CD8-positive, alpha-beta memory T cell (primary cell): ENCODE results near the gene CTCFL. TPM values are rescaled to one million over a fixed set of nuclear protein-coding genes. Genes with fewer than 3 reads are reported as not detected.

ENCODE experiments used
- CTCF ChIA-PET: fragments of 350-600 bp; sonication (Branson Sonifier 250); formaldehyde crosslinking; loops from one replicate; lab custom pipeline; 2021; ENCODE audit warnings: antibody characterized with exemption; lab: Charles Lee
- POLR2A ChIA-PET: fragments of 350-600 bp; sonication (Branson Sonifier 250); formaldehyde crosslinking; loops from one replicate; lab custom pipeline; 2021; ENCODE audit warnings: antibody characterized with exemption; lab: Charles Lee
- DNase-seq, 5 donors: peaks; one replicate each; pipeline versions ENCODE4 v3.0.0 to v3.0.0-alpha.2; 2020 to 2022; ENCODE audit warnings: mixed read lengths in 1 of 5
- H3K27ac ChIP-seq: one replicate; pipeline ENCODE4 v1.7.0; 2013; ENCODE audit warnings: low read depth, mild to moderate bottlenecking, low read length, moderate library complexity
- H3K27me3 ChIP-seq: 2 replicates; pipeline ENCODE4 v1.7.0; 2013; ENCODE audit warnings: low read length, mild to moderate bottlenecking; ENCODE audit not compliant: insufficient read depth, poor library complexity, severe bottlenecking
- H3K36me3 ChIP-seq: 2 replicates; pipeline ENCODE4 v1.7.0; 2013; ENCODE audit warnings: mild to moderate bottlenecking, low read length, moderate library complexity; ENCODE audit not compliant: insufficient read depth
- H3K4me1 ChIP-seq: 2 replicates; pipeline ENCODE4 v1.7.0; 2013; ENCODE audit warnings: mild to moderate bottlenecking, low read length, moderate library complexity; ENCODE audit not compliant: insufficient read depth
- H3K4me3 ChIP-seq: 2 replicates; pipeline ENCODE4 v1.7.0; 2013; ENCODE audit warnings: mild to moderate bottlenecking, low read length
- H3K9me3 ChIP-seq: 2 replicates; pipeline ENCODE4 v1.7.0; 2013; ENCODE audit warnings: mild to moderate bottlenecking, low read length
- H3K27ac Mint-ChIP-seq, 8 donors: one replicate each; pipeline ENCODE4 v1.8.0; 2020 to 2021; ENCODE audit warnings: mixed read lengths in 8 of 8, mild to moderate bottlenecking in 6 of 8, inconsistent platforms in 3 of 8, moderate library complexity in 3 of 8
- H3K27me3 Mint-ChIP-seq, 2 donors: one replicate each; pipeline ENCODE4 v1.8.0; 2020 to 2021; ENCODE audit warnings: mixed read lengths in 2 of 2, mild to moderate bottlenecking in 1 of 2, moderate library complexity in 1 of 2
- H3K36me3 Mint-ChIP-seq, 3 donors: one replicate each; pipeline ENCODE4 v1.8.0; 2020 to 2021; ENCODE audit warnings: mixed read lengths in 3 of 3, inconsistent platforms in 1 of 3, mild to moderate bottlenecking in 1 of 3
- H3K4me1 Mint-ChIP-seq, 3 donors: one replicate each; pipeline ENCODE4 v1.8.0; 2020 to 2021; ENCODE audit warnings: mixed read lengths in 3 of 3, inconsistent platforms in 1 of 3, mild to moderate bottlenecking in 1 of 3
- H3K4me3 Mint-ChIP-seq, 7 donors: one replicate each; pipeline ENCODE4 v1.8.0; 2020 to 2021; ENCODE audit warnings: mixed read lengths in 7 of 7, mild to moderate bottlenecking in 6 of 7, moderate library complexity in 4 of 7, inconsistent platforms in 2 of 7
- H3K9me3 Mint-ChIP-seq, 5 donors: one replicate each; pipeline ENCODE4 v1.8.0; 2020 to 2022; ENCODE audit warnings: mixed read lengths in 5 of 5, mild to moderate bottlenecking in 3 of 5, moderate library complexity in 2 of 5, inconsistent platforms in 1 of 5
- polyA plus RNA-seq: library from polyadenylated mRNA; unstranded; fragments of 300-500 nt; fragmentation: Illumina TruSeq; gene quantifications from one replicate; pipeline ENCODE4 v1.2.3, GENCODE V29; 2021
- total RNA-seq, 2 experiments: library from RNA; stranded (reverse); gene quantifications; one replicate each; pipeline ENCODE4 v1.2.3, GENCODE V29; 2021

CTCFL gene
- total and polyA plus RNA-seq, 3 experiments from 2014 or later, result not detected

DNA sequence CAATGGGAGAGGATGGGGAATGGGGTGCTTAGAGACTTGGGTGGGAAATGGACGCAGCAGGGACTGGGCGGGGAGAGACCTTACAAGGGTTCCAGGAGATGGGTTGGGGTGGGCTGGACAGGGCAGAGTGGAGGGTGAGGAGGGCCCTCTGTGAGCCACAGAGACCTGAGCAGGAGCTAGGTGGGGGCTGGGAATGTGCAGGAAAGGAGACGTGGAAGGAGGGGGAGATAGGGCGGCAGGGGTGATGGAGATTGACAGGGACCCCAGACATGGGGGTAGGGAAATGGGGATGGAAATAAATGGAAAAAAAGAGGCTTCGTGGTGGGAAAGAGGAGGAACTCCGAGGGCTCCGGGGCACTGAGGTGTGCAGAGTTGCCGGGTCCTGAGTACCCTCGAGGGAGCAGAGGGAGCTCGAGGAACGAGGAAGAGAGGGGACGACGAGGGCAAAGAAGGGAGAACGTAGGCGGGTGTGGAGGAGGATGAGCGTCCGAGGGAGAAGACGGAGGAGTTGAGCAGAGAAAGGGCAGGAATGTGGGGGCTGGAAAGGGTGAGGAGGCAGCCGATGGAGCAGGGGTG is 2.0 kb upstream of the CTCFL start:
- no peaks in the 10 kb centered on the region for H3K36me3 ChIP-seq
- POLR2A ChIA-PET, result no interaction called here
- no peaks in the 10 kb centered on the region for H3K27me3 Mint-ChIP-seq
- H3K27ac ChIP-seq, result no peak overlapping the region
- H3K4me3 ChIP-seq, result no peak overlapping the region
- no peak overlapping the region for H3K27ac Mint-ChIP-seq
- no peak for DNase-seq
- no peaks in the 10 kb centered on the region for H3K4me1 ChIP-seq
- no peaks in the 10 kb centered on the region for H3K9me3 Mint-ChIP-seq
- H3K4me3 Mint-ChIP-seq, result no peak overlapping the region
- no peaks in the 10 kb centered on the region for H3K36me3 Mint-ChIP-seq
- no peaks in the 10 kb centered on the region for H3K9me3 ChIP-seq
- no peaks in the 10 kb centered on the region for H3K27me3 ChIP-seq
- peaks cover 6 to 9% (median 8%) of the 10 kb centered on the region in 3 donors for H3K4me1 Mint-ChIP-seq
- CTCF ChIA-PET, result no interaction called here

DNA sequence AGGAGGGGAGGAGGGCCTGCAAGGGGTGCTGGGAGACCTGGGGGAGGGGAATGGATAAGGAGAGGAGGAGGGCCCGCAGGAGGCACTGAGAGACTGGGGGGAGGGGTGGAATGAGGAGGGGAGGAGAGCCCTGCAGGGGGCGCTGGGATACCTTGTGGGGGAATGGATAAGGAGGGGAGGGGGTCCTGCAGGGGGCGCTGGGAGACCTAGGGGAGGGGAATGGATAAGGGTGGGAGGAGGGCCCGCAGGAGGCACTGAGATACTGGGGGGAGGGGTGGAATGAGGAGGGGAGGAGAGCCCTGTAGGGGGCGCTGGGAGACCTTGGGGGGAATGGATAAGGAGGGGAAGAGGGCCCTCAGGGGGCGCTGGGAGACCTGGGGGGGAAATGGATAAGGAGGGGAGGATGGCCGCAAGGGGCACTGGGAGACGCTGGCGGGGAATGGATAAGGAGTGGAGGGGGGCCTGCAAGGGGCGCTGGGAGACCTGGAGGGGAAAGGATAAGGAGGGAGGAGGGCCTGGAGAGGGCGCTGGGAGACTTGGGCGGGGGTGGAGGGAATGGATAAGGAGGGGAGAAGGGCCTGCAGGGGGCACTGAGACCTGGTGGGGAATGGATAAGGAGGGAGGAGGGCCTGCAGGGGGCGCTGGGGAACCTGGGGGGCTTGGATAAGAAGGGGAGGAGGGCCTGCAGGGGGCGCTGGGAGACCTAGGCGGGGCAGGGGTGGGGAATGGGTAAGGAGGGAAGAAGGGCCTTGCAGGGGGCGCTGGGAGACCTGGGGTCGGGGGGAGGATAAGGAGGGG is 1.3 kb upstream of the CTCFL start:
- no peaks in the 10 kb centered on the region for H3K9me3 Mint-ChIP-seq
- H3K27ac Mint-ChIP-seq, result no peak overlapping the region
- peaks cover 6 to 9% (median 8%) of the 10 kb centered on the region in 3 donors for H3K4me1 Mint-ChIP-seq
- H3K4me3 ChIP-seq, result no peak overlapping the region
- CTCF ChIA-PET, result no interaction called here
- H3K27me3 Mint-ChIP-seq, result no peaks in the 10 kb centered on the region
- POLR2A ChIA-PET, result no interaction called here
- no peaks in the 10 kb centered on the region for H3K9me3 ChIP-seq
- H3K36me3 Mint-ChIP-seq, result no peaks in the 10 kb centered on the region
- H3K27me3 ChIP-seq, result no peaks in the 10 kb centered on the region
- no peak overlapping the region for H3K27ac ChIP-seq
- H3K4me3 Mint-ChIP-seq, result no peak overlapping the region
- DNase-seq, result no peak
- no peaks in the 10 kb centered on the region for H3K4me1 ChIP-seq
- no peaks in the 10 kb centered on the region for H3K36me3 ChIP-seq

DNA sequence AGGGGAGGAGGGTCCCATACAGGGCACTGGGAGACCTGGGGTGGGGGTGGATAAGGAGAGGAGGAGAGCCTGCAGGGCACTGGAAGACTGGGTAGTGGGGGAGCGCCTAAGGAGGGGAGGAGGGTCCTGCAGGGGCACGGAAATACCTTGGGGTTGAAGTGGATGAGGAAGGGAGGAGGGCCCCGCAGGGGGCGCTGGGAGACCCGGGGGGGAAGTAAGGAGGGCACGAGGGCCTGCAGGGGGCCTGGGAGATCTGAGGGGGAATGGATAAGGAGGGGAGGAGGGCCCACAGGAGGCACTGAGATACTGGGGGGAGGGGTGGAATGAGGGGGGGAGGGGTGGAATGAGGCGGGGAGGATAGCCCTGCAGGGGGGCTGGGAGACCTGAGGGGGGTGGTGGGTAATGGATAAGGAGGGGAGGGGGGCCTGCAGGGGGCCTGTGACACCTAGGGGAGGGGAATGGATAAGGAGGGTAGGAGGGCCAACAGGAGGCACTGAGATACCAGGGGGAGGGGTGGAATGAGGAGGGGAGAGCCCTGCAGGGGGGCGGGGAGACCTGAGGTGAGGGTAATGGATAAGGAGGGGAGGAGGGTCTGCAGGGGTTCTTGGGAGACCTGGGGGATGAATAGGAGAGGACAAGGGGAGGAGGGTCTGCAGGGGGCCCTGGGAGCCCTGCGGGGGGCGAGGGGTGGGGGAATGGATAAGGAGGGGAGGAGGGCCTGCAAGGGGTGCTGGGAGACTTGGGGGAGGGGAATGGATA is 567 bp upstream of the CTCFL start:
- Mint-ChIP-seq H3K27ac (no peak overlapping the region), H3K9me3 (no peaks in the 10 kb centered on the region), H3K4me1 (peaks cover 6 to 9% (median 8%) of the 10 kb centered on the region in 3 donors), H3K36me3 (no peaks in the 10 kb centered on the region), H3K4me3 (no peak overlapping the region), H3K27me3 (no peaks in the 10 kb centered on the region)
- Histone ChIP-seq H3K4me3 (no peak overlapping the region), H3K4me1 (no peaks in the 10 kb centered on the region), H3K27ac (no peak overlapping the region), H3K9me3 (no peaks in the 10 kb centered on the region), H3K27me3 (no peaks in the 10 kb centered on the region), H3K36me3 (no peaks in the 10 kb centered on the region)
- POLR2A ChIA-PET, result no interaction called here
- CTCF ChIA-PET, result no interaction called here
- DNase-seq, result no peak

DNA sequence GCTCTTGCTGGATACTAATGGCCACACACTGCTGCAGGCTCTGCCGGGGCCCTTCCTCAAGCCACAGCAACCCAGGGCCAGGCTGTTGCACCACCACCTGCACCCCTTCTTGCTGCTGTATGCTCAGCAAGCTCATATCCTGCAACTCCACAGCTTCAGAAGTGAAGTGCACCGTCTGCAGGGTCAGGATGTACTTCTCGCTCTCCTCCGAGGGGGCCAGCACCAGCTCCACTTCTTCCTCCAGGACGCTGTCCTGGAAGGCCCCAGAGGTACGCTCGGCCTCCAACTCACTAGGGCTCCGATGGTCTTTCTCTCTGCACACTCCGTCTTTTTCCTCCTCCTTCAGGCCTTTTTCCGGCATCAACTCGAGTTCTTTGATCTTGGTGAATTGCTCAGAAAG is 1.2 kb downstream of the CTCFL start:
- Histone ChIP-seq H3K4me3 (no peak overlapping the region), H3K27ac (peak overlapping the region; percentile 69), H3K4me1 (no peaks in the 10 kb centered on the region), H3K9me3 (no peaks in the 10 kb centered on the region), H3K27me3 (no peaks in the 10 kb centered on the region), H3K36me3 (no peaks in the 10 kb centered on the region)
- POLR2A ChIA-PET, result no interaction called here
- Mint-ChIP-seq H3K27me3 (no peaks in the 10 kb centered on the region), H3K9me3 (no peaks in the 10 kb centered on the region), H3K36me3 (no peaks in the 10 kb centered on the region), H3K4me3 (no peak overlapping the region), H3K4me1 (peaks cover 6 to 9% (median 8%) of the 10 kb centered on the region in 3 donors), H3K27ac (no peak overlapping the region)
- no peak for DNase-seq
- CTCF ChIA-PET, result no interaction called here

DNA sequence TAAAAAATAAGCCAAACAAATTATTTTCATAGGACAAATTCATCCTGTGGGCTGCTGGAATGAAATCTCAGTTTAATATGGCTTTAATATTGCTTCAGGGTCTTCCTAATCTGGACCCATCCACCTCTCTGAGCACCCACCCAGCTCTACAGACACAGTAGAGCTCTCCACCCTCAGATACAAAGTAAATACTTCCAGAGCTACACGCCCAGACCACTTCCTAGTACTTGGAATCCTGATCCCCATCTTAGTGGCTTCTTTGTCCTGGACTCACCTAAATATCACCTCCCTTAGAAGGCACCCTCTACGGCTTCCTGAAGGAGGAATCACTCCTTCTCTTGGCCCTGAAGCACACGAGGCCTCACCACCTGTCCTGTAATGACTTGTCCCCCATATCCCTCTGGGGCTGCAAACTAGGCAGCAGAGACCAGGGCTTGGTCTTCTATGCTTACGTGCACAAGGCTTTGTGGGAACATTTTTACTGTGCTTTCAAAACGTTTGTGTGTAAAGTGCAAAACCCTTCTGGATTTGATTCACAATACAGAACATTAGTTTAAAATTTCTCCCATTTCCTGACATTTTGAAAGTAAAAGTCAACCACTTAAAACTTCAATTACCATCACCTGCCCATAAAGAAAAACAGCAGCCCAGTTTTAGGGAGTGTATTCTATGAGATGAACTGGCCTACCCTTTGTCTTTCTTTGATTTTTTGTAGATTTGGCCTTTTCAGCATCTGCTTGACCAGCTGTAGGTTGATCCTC is 2.4 kb downstream of the CTCFL start:
- ChIA-PET POLR2A (no interaction called here), CTCF (no interaction called here)
- Histone ChIP-seq H3K36me3 (no peaks in the 10 kb centered on the region), H3K27me3 (no peaks in the 10 kb centered on the region), H3K4me3 (no peak overlapping the region), H3K27ac (no peak overlapping the region), H3K4me1 (no peaks in the 10 kb centered on the region), H3K9me3 (no peaks in the 10 kb centered on the region)
- Mint-ChIP-seq H3K9me3 (no peaks in the 10 kb centered on the region), H3K27me3 (no peaks in the 10 kb centered on the region), H3K36me3 (no peaks in the 10 kb centered on the region), H3K27ac (peak overlapping the region in 1 of 8 donors; percentile 38), H3K4me3 (no peak overlapping the region), H3K4me1 (peaks cover 6 to 9% (median 8%) of the 10 kb centered on the region in 3 donors)
- no peak for DNase-seq

DNA sequence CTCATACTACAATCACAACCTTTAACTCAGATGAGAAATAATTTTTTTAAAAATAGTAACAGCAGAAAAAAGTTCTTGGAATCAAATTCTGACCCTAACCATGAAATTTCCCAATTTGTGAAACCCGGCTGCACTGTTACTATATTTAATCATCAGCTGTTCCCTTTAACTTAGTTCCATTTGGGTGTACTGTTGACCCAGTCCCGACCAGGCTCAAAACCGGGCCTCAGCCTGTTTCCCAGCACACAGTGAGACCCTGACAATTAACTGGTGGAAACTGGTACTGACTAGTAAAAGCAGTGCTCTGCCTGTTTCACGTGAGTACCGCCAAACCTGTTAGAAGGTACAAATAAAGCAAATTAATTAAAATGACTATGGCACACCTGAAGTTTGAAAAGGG is 7.0 kb downstream of the CTCFL start:
- Mint-ChIP-seq H3K27ac (no peak overlapping the region), H3K27me3 (peaks cover 7 to 9% of the 10 kb centered on the region in 2 donors), H3K4me1 (peaks cover 5 to 6% (median 5%) of the 10 kb centered on the region in 3 donors), H3K9me3 (no peaks in the 10 kb centered on the region), H3K4me3 (no peak overlapping the region), H3K36me3 (no peaks in the 10 kb centered on the region)
- Histone ChIP-seq H3K36me3 (no peaks in the 10 kb centered on the region), H3K27me3 (no peaks in the 10 kb centered on the region), H3K9me3 (no peaks in the 10 kb centered on the region), H3K27ac (no peak overlapping the region), H3K4me3 (no peak overlapping the region), H3K4me1 (no peaks in the 10 kb centered on the region)
- ChIA-PET POLR2A (interaction anchor here (0.6 kb wide), 1 partner anchor 193 kb away, joined by 3 read pairs; no protein-coding TSS in a partner anchor), CTCF (no interaction called here)
- DNase-seq, result no peak

DNA sequence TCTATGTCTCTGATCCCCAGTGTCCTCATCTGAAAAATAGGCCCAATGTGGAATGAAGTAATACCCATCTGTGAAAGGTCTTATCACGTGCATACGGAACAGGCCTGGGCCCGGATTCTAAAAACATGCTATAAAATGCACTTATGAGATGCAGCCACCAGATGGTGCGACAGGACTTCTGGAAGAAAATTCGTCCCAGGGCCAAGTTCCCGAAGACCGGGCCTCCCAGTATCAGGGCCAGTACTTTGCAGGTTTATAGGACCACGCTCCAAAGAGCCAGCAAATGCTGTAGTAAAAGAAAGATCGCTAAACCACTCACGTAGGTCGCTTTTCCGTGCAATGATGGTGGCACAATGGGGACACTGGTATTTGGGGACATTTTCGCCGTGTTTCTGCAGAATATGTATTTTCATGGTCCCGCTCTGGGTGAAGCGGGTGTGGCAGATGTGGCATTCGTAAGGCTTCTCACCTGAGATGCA is 10.6 kb downstream of the CTCFL start:
- Mint-ChIP-seq H3K36me3 (no peaks in the 10 kb centered on the region), H3K4me3 (no peak overlapping the region), H3K27ac (no peak overlapping the region), H3K9me3 (no peaks in the 10 kb centered on the region), H3K27me3 (peaks cover 8 to 27% of the 10 kb centered on the region in 2 donors), H3K4me1 (no peaks in the 10 kb centered on the region)
- ChIA-PET POLR2A (no interaction called here), CTCF (interaction anchor here (1.7 kb wide), 1 partner anchor 83 kb away, joined by 4 read pairs; no protein-coding TSS in a partner anchor)
- no peaks in the 10 kb centered on the region for H3K9me3 ChIP-seq
- no peak overlapping the region for H3K27ac ChIP-seq
- H3K4me1 ChIP-seq, result no peaks in the 10 kb centered on the region
- H3K36me3 ChIP-seq, result no peaks in the 10 kb centered on the region
- DNase-seq, result peak in 1 of 5 donors; percentile 23
- no peaks in the 10 kb centered on the region for H3K27me3 ChIP-seq
- no peak overlapping the region for H3K4me3 ChIP-seq
